Stimulated activated CD4-positive, alpha-beta T cell treated with anti-CD3 and anti-CD28 coated beads, TNF-alpha, amount 100 ng/mL, for 48 hours (primary cell): Measurements from ENCODE around the gene GTF2H3.
"Not testable (repeated sequence)": the region's sequence is repeated elsewhere in the genome, so short reads cannot be mapped to it uniquely, and the experiment has no call there.

ENCODE experiments used
- DNase-seq, 3 donors: peaks; one replicate each; pipeline ENCODE4 v3.0.0-alpha.2; 2020; ENCODE audit warnings: low read depth in 3 of 3

The GTF2H3 gene

DNA sequence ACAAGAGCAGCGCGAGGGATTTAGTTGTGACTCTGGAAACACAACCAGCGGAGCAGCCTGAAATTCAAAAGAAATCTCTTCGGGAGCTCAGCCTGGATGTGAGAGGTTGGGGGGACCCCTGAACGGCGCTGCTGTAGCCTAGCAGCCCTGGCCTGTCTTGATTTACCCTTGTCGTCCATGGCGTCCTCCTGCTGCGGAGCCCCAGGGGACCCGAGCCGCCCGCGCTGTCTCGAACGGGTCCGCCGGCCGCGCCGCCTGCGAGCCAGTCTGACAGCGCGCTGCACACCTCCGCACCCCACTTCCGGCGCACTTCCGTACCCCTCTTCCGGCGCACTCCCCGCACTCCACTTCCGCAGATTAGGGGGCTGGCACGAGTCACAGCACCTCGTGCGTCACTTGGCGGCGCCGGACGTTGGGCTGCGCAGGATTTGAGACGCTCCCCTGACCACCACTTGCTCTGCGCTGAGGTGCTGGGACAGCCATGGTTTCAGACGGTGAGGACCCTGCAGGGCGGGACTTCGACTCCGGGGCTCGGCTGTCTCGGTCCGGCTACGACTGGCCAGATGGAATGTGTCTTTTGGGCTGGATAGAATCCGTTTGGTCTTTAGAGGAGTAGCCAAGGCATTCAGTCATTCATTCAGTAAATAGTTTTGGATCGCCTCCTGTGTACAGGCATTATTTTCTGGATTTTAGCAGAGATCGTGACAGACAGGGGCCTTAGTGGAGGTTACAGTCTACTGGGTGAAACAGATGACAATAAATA lies at the start of gene GTF2H3, which contains the start of gene EIF2B1:
TSS of gene GTF2H3 (plus strand) at position 451 of the 763 bp plus-strand sequence. CDS start at position 482, 31 bp downstream.
TSS of gene EIF2B1 (minus strand) at position 308 of the 763 bp plus-strand sequence. CDS start at position 179, 129 bp downstream.
- peak; percentile 93 to 96 (median 94) for DNase-seq

DNA sequence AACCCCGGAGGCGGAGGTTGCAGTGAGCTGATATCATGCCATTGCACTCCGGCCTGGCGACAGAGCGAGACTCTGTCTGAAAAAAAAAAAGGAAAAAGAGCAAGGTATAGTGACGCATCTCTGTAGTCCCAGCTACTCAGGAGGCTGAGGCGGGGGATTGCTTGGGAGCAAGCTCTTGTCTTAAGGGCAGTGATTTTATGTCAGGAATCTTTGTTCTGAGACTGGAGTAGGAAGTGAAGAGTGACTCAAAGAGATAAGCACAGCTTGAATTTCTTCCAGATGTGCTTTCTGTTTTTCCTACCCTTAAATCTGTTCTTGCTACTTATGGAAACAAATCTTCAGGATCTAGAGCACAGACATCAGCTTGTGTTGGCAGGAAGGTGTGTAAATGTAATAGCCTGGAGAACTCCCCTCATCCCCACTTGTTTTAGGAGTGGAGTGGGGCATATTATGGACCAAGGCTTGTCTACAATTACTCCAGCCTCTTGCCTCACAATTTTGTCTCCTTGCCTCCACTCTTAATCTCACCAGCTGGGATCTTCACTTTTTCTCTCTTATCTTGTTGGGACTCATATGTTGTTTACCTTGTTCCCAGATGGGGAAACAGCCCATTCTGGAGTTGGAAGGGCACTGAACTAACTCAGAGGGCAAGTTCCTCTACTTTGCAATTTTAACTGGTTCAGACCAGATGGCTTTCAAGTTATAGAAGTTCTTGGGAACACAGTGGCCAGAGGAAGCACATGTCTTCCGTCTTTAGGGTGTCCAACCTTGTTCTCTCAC lies 41.7 kb upstream of the GTF2H3 start:
- DNase-seq, result no peak

DNA sequence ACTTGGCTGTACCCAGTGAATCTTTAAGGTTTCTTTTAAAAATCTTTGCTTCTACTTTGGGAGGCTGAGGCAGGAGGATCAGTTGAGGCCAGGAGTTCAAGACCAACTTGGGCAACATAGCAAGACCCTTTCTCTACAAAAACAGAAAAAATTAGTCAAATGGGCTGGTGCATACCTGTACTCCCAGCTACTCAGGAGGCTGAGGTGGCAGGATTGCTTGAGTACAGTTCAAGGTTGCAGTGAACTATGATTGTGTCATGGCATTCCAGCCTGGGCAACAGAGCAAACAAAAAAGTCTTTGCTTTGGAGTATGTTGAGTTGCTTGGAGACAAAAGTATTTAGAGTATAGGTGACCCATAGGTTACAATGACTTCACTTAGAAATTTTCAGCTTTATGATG lies 37.9 kb upstream of the GTF2H3 start:
- no peak for DNase-seq

DNA sequence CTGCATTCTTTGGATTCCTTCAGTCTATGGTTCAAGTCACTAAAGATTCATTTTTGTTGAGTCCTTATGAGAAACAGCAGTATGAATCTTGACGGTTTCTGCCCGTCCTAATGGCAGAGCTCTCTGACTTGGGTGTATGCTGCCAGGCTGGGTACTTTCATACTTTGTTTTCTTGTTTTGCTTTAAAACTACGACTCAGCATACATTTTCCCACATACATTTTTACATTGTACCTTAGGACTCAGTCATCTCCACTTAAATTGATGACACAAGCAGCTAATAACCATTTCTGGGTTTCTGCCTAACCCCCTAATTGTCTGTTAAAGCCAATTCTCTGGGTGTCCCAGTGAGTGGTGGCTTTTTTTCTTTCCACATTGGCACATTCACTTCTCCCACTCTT lies 36.5 kb upstream of the GTF2H3 start:
- DNase-seq, result no peak

DNA sequence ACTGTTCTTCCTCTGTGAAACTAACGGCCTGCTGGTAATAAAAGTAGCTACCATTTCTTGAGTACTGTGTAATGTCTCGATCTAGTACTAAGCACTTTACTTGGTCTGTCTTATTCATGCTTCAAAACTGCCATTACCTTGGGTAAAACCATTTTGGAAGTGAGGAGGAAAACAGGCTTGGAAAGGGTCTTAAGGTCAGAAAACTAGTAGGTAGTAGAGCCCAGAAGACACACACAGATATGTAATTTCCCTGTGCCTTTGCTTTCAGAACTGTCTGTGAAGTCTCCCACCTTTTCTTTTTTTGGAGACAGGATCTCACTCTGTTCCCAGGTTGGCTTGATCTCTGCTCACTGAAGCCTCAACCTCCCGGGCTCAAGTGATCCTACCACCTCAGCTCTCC lies 35.1 kb upstream of the GTF2H3 start:
- DNase-seq, result no peak

DNA sequence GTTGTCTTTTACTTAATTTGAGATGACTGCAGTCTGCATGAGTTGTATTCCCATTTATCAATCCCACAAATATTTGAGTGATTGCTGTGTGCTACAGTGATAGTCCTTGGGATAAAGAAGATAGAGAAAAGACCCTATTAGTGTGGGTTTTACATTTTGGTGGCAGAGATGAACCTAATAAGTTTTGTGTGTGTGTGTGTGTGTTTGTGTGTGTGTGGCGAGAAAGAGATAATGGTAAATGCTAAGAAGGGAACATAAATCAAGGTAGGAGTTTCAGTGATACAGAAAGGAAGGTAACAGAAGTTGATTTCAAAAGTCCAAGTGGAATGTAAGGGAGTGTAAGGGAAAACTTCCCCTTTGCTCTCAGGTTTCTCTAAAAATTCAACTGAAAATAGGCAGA lies 34.3 kb upstream of the GTF2H3 start:
- DNase-seq, result no peak

DNA sequence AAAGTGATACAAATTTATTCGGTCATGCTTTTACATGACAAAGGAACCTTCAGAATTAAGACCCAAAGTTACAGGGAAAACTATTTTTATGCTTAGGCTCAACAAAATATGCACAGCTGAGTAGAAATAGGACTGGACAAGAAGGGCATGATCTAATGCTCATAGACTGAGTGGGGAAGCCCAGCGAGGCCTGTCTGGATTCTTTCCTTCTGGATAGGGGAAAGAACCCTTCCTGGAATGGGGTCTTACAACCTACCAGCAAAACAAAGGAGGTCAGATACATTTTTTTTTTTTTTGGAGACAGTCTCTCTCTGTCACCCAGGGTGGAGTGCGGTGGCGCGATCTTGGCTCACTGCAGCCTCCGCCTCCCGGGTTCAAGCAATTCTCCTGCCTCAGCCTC lies 33.9 kb upstream of the GTF2H3 start:
- DNase-seq, result no peak

DNA sequence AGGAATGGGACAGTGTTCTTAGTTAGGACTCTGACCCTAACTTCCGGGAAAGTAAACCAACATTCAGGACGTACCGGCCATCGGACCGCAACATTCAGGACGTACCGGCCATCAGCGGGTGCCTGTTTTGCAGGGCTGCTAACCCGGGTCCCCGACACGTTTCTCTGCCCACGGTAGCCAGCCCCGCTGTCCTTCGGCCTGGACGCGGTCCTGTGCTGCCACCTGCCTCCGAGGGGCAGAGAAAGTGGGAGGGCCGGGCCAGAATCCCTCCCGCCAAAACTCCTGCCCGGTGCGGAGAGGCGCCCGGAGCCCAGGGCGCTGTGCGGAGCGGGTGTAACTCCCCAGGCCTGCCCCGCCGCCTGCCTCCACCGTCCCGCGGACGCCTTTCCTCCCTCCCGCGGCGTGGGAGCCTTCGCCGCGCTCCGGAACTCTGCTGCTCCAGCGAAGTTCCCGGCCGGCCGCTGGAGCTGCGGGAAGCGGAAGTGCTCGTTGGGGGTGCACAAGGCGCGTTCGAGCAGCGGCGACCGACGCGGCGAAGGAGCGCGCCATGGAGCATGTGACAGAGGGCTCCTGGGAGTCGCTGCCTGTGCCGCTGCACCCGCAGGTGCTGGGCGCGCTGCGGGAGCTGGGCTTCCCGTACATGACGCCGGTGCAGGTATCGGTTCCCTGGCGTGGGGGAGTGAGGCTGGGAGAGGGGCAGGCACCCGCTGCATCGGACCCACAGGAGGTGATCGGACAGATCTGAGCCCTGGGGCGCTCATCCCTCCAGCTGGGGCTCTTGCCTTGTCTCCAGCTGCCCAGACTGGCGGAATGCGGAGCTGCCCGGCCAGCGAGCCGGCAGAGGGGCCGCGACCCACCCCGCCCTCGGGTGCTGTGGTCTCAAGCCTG lies 31.8 kb upstream of the GTF2H3 start, which contains the start of gene DDX55:
TSS of gene DDX55 (plus strand) at position 498 of the 888 bp plus-strand sequence. CDS start at position 548, 50 bp downstream.
- peak; percentile 71 to 77 (median 75) for DNase-seq

DNA sequence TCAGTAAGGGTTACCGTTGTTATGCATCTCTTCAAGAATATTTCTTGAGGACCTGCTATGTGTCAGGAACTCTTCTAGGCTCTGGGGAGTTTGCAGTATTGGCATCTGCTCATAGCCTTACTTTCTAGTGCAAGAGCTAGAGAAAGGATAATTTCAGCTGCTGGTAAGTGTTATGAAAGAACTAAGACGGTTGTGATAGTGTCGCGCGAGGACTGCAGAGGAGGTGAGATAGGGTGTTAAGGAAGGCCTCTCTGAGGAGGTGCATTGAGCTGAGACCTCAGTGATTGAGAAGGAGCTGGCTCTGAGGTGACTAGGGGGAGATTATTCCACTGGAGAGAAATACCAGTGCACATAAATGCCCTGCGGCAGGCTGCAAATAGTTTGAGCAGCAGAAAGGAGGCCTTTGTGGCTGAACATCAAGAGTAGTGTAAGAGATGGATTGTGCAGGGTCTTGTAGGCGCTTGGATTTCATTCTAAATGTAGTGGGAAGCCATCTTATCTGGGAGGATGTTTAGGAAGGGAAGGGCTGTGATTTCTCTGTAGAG lies 30.9 kb upstream of the GTF2H3 start:
- DNase-seq, result no peak

DNA sequence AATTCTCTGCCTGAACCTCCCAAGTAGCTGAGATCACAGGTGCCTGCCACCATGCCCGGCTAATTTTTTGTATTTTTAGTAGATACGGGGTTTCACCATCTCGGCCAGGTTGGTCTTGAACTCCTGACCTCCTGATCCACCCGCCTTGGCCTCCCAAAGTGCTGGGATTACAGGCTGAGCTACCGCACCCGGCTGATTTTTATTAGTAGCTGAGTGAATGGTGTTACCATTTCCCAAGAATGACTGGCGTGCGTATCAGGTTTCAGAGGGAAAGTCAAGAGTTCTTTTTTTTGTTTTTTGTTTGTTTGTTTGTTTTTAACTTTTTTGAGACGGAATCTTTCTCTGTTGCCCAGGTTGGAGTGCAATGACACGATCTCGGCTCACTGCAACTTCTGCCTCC lies 30.1 kb upstream of the GTF2H3 start:
- DNase-seq, result not testable (repeated sequence)

DNA sequence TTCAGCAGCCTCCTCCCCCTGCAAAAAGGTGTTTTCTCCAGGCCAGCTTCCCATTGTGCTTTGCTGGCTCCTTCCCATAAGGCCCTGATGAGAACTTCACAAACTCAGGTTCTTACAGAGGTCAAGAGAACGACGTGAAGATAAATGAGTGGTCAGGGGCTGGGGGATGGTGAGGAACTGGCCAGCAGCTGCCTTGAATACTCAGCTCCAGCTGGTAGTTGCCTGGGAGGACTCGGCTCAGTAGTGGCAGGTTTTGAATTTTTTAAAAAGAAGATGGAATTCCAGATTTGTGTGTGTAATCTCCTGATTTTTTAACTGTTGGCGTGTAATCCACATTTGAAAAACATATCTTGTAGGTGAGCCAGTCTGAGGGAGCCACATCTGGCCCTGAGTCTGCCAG lies 25.9 kb upstream of the GTF2H3 start:
- no peak for DNase-seq

DNA sequence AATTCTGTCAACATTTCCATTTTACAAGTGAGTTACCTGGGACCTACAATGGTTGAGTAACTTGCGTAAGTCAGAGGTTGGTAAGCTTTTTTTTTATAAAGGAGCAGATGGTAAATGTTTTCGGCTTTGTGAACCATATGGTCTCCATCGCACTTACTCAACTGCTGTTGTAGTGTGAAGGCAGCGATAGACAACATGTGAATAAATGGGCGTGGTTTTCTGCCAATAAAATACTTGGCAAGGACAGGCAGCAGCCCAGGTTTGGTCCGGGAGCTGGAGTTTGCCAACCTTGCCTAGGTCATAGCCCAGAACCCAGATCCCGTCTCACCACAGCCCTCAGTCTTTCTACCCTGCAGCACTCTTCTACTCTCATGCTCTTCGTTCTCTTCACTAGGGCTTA lies 25.4 kb upstream of the GTF2H3 start:
- no peak for DNase-seq

DNA sequence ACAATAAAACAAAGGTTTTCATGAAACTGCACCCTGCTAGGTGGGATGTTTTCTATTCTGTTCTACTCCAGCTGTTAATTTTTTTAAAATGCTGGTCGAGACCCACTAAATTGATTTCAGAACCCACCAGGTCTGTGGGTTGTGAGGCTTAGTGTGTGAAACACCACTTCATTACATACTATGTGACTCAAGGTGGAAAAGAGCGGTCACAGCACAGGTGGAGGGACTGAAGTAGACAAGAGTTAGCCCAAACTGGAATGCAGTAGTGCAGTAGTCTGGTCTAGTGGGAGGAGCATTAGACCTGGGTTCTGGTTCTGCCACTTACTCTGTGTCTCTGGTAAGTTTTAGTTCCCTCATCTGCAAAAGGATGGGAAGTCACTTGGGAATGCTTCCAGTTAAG lies 19.5 kb upstream of the GTF2H3 start:
- DNase-seq, result no peak

DNA sequence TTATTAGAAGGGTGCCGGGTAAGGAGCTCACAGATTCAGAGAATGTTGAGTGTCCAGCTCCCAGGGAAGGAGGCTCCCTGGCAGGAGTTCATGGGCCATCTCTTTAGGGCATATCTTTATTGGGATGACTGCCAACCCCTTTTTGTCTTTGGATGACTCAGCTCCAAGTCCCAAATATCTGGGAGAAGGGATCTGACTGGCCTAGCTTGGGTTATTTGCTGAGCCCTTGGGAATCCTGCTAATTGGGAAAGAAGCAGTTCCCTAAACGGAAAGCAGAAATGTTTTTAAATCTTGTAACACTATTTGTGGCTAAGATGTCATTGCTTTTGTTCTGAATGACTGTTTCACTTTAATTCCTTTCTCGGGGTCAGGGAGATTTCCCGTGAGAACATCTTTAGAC lies 19.1 kb upstream of the GTF2H3 start:
- no peak for DNase-seq

DNA sequence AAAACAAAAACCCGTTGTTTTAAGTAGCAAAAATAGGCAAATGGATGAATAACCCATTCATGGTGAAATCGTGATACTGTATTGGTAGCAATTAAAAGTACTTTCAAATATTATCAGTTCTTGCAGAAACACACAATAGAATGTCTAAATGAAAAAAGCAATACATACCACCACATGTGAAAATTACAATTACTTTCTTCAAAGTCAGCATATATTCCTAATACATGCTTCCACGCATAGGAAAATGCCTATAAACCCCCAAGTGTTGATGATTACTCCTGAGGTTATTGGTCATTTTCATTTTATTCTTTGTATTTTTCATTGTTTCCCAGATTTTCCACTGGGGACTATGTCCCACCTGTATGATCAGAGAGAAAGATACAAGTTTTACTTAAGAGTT lies 16.5 kb upstream of the GTF2H3 start:
- no peak for DNase-seq

DNA sequence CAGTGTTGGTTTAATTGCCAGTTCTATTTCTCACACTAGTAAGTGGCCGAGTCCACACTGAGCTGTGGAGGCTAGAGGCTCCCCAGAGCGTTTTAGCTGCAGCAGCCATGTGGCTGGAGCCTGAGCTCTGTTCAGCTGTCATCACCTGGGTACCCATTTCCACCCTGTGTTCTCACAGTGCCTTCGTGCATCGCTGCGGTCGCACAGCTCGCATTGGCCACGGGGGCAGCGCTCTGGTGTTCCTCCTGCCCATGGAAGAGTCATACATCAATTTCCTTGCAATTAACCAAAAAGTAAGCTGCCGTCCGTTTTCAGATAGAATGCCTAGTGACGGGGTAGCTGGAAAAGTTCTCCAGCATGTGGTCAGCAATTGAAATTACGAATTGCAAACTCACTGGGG lies 16.0 kb upstream of the GTF2H3 start:
- no peak for DNase-seq

DNA sequence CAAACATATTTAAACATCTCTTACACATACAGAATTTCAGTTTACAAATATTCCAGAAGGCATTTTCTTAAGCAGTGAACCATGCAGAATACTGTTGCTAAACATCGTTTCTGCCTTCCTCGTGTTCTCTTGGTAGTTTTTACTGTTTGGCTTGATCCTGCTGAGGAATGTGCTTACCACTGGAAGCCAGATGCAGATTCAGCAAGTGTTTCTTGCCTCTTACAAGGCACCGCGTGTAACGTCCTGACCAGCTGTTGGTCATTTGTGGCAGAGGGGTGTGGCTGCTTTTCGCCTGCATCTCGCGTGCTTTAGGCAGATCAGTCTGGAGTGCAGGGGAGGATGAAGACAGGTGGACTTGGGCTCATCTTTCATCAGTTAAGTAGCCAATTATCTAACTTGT lies 12.5 kb upstream of the GTF2H3 start:
- no peak for DNase-seq

DNA sequence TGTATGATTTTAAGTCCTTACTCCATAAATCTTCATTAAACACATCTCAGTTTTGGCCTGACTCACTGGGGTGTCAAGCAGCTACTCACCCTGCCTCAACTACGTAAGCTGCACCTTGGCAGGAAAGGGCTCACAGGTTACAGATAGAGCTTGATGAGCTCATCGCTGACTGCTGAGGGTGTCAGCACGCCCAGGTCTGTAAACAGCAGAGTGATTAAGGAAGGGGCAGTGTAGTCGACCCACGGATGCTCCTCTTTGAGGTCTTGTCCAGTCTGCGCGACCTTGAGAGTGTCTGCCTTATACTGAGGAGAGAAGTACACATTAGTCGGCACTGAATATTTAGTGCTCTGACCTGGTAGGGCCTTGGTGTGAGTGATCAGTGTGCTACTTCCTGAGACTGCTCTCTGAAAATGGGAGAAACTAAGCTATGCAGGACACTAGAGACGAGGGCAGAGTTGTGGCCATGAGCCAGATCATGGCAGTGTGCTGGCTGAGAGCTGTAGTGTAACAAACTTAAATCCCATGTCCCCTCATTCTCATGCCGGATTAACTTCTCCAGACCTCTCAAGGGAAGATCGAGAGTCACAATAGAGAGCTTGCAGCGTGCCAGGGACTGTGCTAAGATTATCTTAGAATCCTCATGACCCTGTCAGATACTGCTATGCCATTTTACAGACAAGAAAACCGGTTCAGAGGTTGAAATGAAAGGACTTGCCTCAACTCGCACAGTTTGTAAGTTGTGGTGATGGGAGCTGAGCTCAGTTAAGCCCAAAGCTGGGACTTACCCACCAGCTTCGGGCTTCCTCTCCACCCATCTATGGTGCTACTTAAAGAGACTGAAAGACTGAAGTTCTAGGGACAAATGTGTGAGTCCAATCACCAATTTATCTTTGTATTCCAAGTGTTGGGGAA lies 11.8 kb upstream of the GTF2H3 start:
- no peak for DNase-seq

DNA sequence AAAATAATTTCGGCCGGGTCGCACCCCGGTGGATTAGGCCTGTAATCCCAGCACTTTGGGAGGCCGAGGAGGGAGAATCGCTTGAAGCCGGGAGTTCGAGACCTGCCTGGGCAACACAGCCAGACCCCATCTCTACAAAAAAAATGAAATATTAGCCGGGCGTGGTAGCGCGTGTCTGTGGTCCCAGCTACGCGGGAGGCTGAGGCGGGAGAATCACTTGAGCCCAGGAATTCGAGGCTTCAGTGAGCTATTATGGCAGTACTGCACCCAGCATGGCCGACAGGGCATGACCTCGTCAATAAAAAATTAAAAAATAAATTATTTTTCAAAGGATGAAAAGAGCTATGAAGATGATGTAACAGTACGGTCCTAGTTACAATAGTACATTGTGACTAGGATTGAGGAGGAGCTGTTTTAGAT lies 523 bp downstream of the GTF2H3 start:
- no peak for DNase-seq

DNA sequence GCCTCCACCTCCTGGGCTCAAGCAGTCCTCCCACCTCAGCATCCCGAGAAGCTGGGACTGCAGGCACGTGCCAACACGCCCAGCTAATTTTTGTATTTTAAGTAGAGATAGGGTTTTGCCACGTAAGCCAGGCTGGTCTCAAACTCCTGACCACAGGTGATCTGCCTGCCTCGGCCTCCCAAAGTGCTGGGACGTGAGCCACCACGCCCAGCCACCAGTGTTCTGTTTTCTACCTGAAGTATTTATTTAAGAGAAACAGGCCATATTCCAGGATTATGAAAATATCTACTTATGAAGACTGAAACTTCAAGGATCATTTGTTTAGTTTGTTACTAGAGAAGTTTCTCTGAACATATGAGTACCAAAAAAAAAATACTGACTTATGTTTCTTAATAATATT lies 10.3 kb downstream of the GTF2H3 start:
- DNase-seq, result no peak

DNA sequence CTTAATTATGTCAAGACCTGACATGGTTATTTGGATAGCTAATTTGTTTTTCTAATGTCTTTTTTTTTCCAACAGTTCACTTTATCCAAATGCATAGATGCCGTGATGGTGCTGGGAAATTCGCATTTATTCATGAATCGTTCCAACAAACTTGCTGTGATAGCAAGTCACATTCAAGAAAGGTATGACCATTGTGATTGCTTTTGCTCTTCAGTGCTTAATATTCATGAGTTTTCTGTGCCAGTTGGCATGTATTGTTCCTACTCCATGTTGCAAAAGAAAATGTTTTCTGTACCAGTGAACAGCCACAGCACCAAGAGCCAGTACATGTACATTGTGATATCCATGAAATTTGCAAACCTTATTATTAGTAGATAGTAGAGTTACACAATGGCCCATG lies 11.8 kb downstream of the GTF2H3 start:
- DNase-seq, result no peak
